ENCODE results near the gene PCBP3.
"Not testable (repeated sequence)": the region's sequence is repeated elsewhere in the genome, so short reads cannot be mapped to it uniquely, and the experiment has no call there.

DNA sequence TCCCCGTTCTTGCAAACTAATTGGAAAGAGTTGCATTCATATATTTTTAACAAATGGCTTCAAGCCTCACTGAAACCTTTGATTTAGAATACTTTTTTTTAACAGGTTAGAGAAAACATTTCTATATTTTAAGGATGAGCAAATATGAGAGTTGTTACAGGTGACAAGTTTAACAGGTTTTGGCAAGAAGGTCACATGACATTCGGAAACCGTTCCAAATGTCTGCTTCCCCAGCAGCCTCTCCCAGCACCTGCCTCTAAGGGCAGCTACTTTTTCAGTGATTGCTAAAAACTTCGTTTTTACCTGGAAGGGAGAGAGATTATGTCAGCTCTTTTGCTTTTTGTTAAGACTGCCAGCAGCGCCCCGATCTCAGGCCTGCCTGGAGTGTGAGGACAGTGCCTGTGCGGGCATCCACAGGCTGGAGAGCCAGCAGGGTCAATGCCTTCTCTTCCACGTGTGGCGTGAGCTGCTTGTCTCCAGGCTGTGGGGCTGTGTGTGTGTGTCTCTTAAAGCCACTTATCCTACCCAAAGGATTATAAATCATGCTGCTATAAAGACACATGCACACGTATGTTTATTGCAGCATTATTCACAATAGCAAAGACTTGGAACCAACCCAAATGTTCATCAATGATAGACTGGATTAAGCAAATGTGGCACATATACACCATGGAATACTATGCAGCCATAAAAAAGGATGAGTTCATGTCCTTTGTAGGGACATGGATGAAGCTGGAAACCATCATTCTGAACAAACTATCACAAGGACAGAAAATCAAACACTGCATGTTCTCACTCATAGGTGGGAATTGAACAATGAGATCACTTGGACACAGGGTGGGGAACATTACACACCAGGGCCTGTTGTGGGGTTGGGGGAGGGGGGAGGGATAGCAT is 21.8 kb upstream of the PCBP3 start:
- TF ChIP-seq, protein P1, sequence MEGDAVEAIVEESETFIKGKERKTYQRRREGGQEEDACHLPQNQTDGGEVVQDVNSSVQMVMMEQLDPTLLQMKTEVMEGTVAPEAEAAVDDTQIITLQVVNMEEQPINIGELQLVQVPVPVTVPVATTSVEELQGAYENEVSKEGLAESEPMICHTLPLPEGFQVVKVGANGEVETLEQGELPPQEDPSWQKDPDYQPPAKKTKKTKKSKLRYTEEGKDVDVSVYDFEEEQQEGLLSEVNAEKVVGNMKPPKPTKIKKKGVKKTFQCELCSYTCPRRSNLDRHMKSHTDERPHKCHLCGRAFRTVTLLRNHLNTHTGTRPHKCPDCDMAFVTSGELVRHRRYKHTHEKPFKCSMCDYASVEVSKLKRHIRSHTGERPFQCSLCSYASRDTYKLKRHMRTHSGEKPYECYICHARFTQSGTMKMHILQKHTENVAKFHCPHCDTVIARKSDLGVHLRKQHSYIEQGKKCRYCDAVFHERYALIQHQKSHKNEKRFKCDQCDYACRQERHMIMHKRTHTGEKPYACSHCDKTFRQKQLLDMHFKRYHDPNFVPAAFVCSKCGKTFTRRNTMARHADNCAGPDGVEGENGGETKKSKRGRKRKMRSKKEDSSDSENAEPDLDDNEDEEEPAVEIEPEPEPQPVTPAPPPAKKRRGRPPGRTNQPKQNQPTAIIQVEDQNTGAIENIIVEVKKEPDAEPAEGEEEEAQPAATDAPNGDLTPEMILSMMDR (IDR thresholded peaks at IDR 0.05; ENCODE audit: poor library complexity, severe bottlenecking): not testable (repeated sequence)
- TF ChIP-seq EZH2 (IDR thresholded peaks at IDR 0.05; ENCODE audit: borderline replicate concordance, insufficient read depth, low read length, poor library complexity, severe bottlenecking); EP300 (conservative IDR thresholded peaks at IDR 0.05; ENCODE audit: poor library complexity, severe bottlenecking): not testable (repeated sequence)

Data from neural cell (in vitro differentiated cells).